Measurements from ENCODE around the gene PCDH1.

The PCDH1 gene

DNA sequence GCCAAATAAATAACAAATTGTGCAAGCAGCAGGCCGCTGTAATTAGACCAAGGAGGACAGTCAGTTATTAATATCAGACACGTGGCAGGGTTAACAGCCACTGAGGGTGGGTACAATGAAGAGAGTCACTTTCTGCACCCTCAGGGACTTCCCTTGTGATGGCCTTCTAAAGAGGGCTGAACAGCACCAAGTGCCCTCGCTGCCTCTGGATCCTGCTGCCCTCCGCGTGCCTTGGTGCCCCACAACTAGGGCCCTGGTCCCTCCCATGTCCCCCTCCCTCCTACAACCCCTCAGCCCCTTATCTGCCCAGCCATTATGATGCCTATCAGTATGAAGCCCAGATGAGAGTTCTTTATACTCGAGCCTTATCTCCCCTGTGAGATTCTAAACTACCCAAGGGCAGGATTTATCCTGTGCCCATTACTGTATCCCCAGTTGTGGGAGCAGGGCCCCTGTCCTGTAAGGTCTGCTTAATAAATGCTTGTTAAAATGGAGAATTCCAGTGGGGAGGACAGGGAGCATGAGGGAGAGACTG, 37.3 kb downstream of the PCDH1 start:
- TF ChIP-seq MAX (IDR thresholded peaks at IDR 0.05; ENCODE audit: low read depth, low read length) (no peak), POLR2A (IDR thresholded peaks at IDR 0.05; ENCODE audit: extremely low read depth, insufficient read length) (no peak), MYC (IDR thresholded peaks at IDR 0.05; ENCODE audit: low read depth, low read length) (no peak)
- TF ChIP-seq, protein P1, sequence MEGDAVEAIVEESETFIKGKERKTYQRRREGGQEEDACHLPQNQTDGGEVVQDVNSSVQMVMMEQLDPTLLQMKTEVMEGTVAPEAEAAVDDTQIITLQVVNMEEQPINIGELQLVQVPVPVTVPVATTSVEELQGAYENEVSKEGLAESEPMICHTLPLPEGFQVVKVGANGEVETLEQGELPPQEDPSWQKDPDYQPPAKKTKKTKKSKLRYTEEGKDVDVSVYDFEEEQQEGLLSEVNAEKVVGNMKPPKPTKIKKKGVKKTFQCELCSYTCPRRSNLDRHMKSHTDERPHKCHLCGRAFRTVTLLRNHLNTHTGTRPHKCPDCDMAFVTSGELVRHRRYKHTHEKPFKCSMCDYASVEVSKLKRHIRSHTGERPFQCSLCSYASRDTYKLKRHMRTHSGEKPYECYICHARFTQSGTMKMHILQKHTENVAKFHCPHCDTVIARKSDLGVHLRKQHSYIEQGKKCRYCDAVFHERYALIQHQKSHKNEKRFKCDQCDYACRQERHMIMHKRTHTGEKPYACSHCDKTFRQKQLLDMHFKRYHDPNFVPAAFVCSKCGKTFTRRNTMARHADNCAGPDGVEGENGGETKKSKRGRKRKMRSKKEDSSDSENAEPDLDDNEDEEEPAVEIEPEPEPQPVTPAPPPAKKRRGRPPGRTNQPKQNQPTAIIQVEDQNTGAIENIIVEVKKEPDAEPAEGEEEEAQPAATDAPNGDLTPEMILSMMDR (IDR thresholded peaks at IDR 0.05; ENCODE audit: low read depth, low read length): no peak
- no peak overlapping the region for H3K4me3 ChIP-seq (ENCODE audit: low read depth, low read length)
- no peak for DNase-seq (ENCODE audit: low read depth)

DNA sequence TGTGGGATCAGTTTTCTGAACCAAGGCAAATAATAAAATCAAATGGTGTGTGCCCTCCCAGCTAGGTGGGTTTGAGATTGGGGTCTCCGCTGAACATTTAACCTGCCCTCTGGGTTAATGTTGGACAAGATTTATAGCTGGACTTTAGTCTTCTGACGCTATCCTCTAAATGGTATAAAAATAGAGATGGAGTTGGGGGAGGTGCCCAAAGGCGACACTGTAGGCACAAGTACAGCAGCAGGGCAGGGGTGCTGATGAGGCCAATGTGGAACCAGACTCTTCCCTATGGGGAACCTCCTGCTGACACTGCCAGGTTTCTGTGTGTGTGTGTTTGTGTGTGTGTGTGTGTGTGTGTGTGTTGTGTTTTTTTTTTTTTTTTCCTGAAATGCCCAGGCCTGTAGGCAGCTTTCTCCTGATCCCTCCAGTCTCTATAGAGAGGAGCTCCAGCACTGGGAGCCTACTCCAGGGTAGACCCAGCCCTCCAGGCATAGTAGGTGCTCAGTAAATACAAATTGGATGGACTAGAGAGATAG, 37.9 kb downstream of the PCDH1 start:
- no peak overlapping the region for H3K4me3 ChIP-seq (ENCODE audit: low read depth, low read length)
- TF ChIP-seq MAX (IDR thresholded peaks at IDR 0.05; ENCODE audit: low read depth, low read length) (no peak), POLR2A (IDR thresholded peaks at IDR 0.05; ENCODE audit: extremely low read depth, insufficient read length) (no peak), MYC (IDR thresholded peaks at IDR 0.05; ENCODE audit: low read depth, low read length) (no peak)
- TF ChIP-seq, protein P1 (IDR thresholded peaks at IDR 0.05; ENCODE audit: low read depth, low read length): no peak
- no peak for DNase-seq (ENCODE audit: low read depth)

DNA sequence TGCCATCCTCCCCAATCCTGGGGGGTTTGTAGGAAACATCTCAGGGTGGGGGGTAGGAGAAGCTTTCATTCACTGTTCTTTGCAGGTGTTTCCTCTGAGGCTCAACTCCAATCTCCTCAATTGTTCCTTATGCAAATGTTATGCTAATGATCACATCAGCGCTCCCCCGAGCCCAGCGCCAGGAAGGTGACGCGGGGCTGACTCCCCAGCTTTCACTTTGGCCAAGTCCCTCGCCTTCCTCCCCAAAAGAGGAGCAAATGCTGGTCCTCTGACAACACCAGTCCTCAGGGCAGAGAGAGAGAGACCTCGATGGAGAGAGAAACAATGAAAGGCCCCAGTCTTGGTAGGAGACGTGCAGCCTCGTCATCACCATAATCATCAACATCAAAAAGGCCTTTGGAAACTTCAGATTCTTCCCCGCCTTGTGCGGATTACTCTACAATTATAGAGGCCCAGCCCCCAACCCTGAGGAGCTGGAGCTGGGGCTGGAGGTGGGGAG, 39.1 kb downstream of the PCDH1 start:
- TF ChIP-seq, protein P1 (IDR thresholded peaks at IDR 0.05; ENCODE audit: low read depth, low read length): no peak
- no peak for TF ChIP-seq MAX (IDR thresholded peaks at IDR 0.05; ENCODE audit: low read depth, low read length)
- TF ChIP-seq MYC (IDR thresholded peaks at IDR 0.05; ENCODE audit: low read depth, low read length): no peak
- TF ChIP-seq POLR2A (IDR thresholded peaks at IDR 0.05; ENCODE audit: extremely low read depth, insufficient read length): no peak
- DNase-seq (ENCODE audit: low read depth): no peak
- no peak overlapping the region for H3K4me3 ChIP-seq (ENCODE audit: low read depth, low read length)

GRCh38 chr5:141838326-141839014, 39.7 kb downstream of the PCDH1 start:
- H3K4me3 ChIP-seq (ENCODE audit: low read depth, low read length): no peak overlapping the region
- TF ChIP-seq, protein P1 (IDR thresholded peaks at IDR 0.05; ENCODE audit: low read depth, low read length): no peak
- no peak for TF ChIP-seq MAX (IDR thresholded peaks at IDR 0.05; ENCODE audit: low read depth, low read length)
- TF ChIP-seq POLR2A (IDR thresholded peaks at IDR 0.05; ENCODE audit: extremely low read depth, insufficient read length): no peak
- TF ChIP-seq MYC (IDR thresholded peaks at IDR 0.05; ENCODE audit: low read depth, low read length): no peak
- no peak for DNase-seq (ENCODE audit: low read depth)

- DNase-seq (ENCODE audit: low read depth): no peak
- TF ChIP-seq MAX (IDR thresholded peaks at IDR 0.05; ENCODE audit: low read depth, low read length) (no peak), MYC (IDR thresholded peaks at IDR 0.05; ENCODE audit: low read depth, low read length) (no peak), POLR2A (IDR thresholded peaks at IDR 0.05; ENCODE audit: extremely low read depth, insufficient read length) (no peak)
- TF ChIP-seq, protein P1 (IDR thresholded peaks at IDR 0.05; ENCODE audit: low read depth, low read length): no peak
- H3K4me3 ChIP-seq (ENCODE audit: low read depth, low read length): no peak overlapping the region
Observed at GRCh38 chr5:141835928-141836670, 42.1 kb downstream of the PCDH1 start.
